Loucy (cell line): ENCODE results near the gene BCL2.

Source experiments
- H2AFZ ChIP-seq: fragments of 200-600 bp; sonication (generic); 2 replicates; pipeline ENCODE4 v1.6.0; 2016; ENCODE audit warnings: antibody characterized with exemption, mild to moderate bottlenecking, low read length, moderate library complexity
- H3F3A ChIP-seq: fragments of 200-600 bp; 2 replicates; pipeline ENCODE4 v1.6.0; 2016; ENCODE audit warnings: antibody characterized with exemption, low read depth, mild to moderate bottlenecking
- H3K27me3 ChIP-seq: fragments of 200-600 bp; sonication (generic); 2 replicates; pipeline ENCODE4 v1.6.1; 2014; ENCODE audit warnings: low read length, mild to moderate bottlenecking; ENCODE audit not compliant: insufficient read depth, poor library complexity, severe bottlenecking
- H3K36me3 ChIP-seq: fragments of 200-600 bp; sonication (generic); 2 replicates; pipeline ENCODE4 v1.6.1; 2016; ENCODE audit warnings: low read length; ENCODE audit not compliant: insufficient read depth
- H3K4me1 ChIP-seq: fragments of 200-600 bp; sonication (generic); 2 replicates; pipeline ENCODE4 v1.5.1; 2014; ENCODE audit warnings: low read length, mild to moderate bottlenecking; ENCODE audit not compliant: insufficient read depth, poor library complexity, severe bottlenecking
- H3K4me2 ChIP-seq: fragments of 200-600 bp; sonication (generic); 2 replicates; pipeline ENCODE4 v1.6.0; 2014; ENCODE audit warnings: antibody characterized with exemption, low read length, low read depth, mild to moderate bottlenecking; ENCODE audit not compliant: poor library complexity, severe bottlenecking
- H3K4me3 ChIP-seq: fragments of 200-600 bp; sonication (generic); 2 replicates; pipeline ENCODE4 v1.5.1; 2014; ENCODE audit warnings: low read length, mild to moderate bottlenecking, mixed read lengths; ENCODE audit not compliant: poor library complexity, severe bottlenecking
- H3K79me2 ChIP-seq: fragments of 200-600 bp; sonication (generic); 2 replicates; pipeline ENCODE4 v1.6.1; 2014; ENCODE audit warnings: low read length; ENCODE audit not compliant: insufficient read depth
- H3K9ac ChIP-seq: fragments of 200-600 bp; sonication (generic); 2 replicates; pipeline ENCODE4 v1.6.0; 2014; ENCODE audit warnings: mild to moderate bottlenecking, low read depth, low read length, moderate library complexity; ENCODE audit not compliant: poor library complexity, severe bottlenecking
- H3K9me2 ChIP-seq: fragments of 200-600 bp; sonication (generic); replicated peaks from 2 replicates; pipeline ENCODE4 v1.6.1; 2016; ENCODE audit warnings: low read depth, low read length, mixed read lengths
- H3K9me3 ChIP-seq: fragments of 200-600 bp; sonication (generic); 2 replicates; pipeline ENCODE4 v1.6.1; 2014; ENCODE audit warnings: mild to moderate bottlenecking, antibody characterized with exemption, low read length, low read depth; ENCODE audit not compliant: insufficient read depth
- H4K20me1 ChIP-seq: fragments of 200-600 bp; sonication (generic); 2 replicates; pipeline ENCODE4 v1.6.0; 2014; ENCODE audit warnings: antibody characterized with exemption, low read length, mild to moderate bottlenecking; ENCODE audit not compliant: insufficient read depth, poor library complexity, severe bottlenecking
- EZH2phosphoT487 ChIP-seq: fragments of 200-600 bp; IDR thresholded peaks from 2 replicates; pipeline ENCODE4 v1.6.1; 2018; ENCODE audit warnings: antibody characterized with exemption, mild to moderate bottlenecking, moderate library complexity, borderline replicate concordance
- TF ChIP-seq, protein P1 (sequence below): fragments of 200-600 bp; sonication (generic); conservative IDR thresholded peaks from 2 replicates; pipeline ENCODE4 v1.5.1; 2014; ENCODE audit warnings: mild to moderate bottlenecking, antibody characterized with exemption, low read length

Gene BCL2

DNA sequence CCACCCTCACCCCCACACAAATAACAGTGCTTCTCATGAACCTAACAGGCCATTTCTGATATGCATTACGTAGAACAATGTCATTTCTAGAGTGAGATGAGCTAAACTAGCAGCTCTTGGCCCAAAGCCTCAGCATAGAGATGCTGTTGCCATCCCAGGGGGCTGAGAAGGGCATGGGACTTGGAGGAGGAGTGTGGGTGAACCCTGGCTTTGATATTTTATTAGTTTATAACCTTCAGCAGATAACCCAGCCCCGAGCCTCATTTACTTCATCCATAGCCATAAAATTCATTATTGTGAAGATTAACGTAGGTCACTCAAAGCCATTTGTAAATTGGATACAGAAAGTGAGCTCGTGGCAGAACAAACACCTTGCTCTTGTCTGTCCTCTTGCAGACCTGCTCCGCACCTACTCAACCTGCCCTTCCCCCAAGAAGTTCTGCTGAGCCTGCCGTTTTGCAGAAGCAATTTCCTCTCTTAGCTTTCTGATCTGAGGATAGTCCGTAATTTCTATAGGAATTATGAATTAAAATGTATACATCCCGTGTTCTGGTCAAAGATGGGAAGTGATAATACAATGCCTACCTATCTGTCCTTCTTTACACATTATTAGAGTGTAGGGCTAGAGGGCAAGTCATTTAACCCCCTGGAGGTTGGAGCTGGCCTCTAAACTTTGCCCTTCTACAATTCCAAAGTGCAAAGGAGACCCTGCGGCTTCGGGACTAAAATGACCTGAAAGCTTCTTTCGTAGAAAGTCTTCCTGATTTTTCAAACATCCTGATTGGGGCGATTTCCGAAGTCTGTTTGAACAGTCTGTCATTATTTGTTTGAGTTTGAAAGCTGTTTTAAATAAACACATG is 187.4 kb downstream of the BCL2 start:
- no peaks in the 10 kb centered on the region for H3F3A ChIP-seq

DNA sequence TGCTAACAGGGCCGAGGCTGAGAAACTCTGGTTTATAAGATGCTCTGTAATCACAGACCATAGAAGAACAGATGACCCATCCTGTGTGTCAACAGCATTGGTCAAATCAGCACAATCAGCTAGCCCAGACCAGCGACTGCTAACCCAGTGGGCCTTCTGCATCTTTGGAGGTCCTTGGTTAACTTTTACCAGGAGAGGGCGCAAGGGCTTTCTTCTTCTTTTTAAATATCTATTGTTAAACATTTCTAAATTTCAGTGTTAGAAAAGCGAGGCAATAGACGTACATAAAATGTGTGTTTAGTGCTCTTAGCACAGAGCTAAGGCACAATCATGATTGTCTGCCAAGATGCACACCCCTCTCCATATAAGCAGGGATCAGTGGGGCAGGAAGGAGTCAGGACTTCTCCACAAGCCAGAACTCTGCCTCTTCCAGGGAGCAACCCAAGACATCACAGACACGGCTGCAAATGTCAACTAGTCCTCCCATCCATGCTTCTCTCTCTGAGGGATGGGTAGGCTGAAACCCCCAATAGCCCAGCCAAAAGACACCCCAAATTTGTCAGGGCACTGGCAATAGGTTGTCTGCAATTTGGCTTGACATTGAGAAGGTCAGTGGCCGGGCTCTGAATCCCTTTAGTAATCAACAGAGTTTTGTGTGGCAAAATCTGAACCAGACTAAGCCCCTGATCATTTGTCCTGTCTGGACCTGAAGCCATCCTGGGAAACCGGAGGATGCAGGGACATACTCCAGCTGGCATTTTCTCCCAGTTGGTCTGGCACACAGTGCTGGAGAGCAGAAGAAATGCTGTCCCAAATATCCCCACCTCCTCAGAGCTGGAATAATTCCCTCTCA is 188.2 kb downstream of the BCL2 start:
- Histone ChIP-seq H3K36me3 (peaks cover 12% of the 10 kb centered on the region; the same call in 1 of the 2 replicates), H4K20me1 (no peaks in the 10 kb centered on the region), H3K4me3 (no peak overlapping the region), H3K4me1 (peaks cover 53% of the 10 kb centered on the region), H3K4me2 (peak overlapping the region; percentile 24), H3F3A (no peaks in the 10 kb centered on the region), H3K9me3 (no peaks in the 10 kb centered on the region), H3K9me2 (no peaks in the 10 kb centered on the region), H3K9ac (peak overlapping the region; percentile 46), H3K27me3 (no peaks in the 10 kb centered on the region), H3K79me2 (peaks cover 29% of the 10 kb centered on the region; the same call in 1 of the 2 replicates), H2AFZ (no peak overlapping the region)
- TF ChIP-seq, protein P1, sequence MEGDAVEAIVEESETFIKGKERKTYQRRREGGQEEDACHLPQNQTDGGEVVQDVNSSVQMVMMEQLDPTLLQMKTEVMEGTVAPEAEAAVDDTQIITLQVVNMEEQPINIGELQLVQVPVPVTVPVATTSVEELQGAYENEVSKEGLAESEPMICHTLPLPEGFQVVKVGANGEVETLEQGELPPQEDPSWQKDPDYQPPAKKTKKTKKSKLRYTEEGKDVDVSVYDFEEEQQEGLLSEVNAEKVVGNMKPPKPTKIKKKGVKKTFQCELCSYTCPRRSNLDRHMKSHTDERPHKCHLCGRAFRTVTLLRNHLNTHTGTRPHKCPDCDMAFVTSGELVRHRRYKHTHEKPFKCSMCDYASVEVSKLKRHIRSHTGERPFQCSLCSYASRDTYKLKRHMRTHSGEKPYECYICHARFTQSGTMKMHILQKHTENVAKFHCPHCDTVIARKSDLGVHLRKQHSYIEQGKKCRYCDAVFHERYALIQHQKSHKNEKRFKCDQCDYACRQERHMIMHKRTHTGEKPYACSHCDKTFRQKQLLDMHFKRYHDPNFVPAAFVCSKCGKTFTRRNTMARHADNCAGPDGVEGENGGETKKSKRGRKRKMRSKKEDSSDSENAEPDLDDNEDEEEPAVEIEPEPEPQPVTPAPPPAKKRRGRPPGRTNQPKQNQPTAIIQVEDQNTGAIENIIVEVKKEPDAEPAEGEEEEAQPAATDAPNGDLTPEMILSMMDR = peak; percentile 80
- no peak for TF ChIP-seq EZH2phosphoT487

More for the DNA sequence above, 187.4 kb downstream of the BCL2 start:
- Histone ChIP-seq H2AFZ (no peak overlapping the region), H3K4me2 (no peak overlapping the region), H4K20me1 (no peaks in the 10 kb centered on the region), H3K79me2 (peaks cover 34% of the 10 kb centered on the region; the same call in 1 of the 2 replicates), H3K9ac (peak overlapping the region; percentile 46), H3K9me2 (no peaks in the 10 kb centered on the region), H3K4me1 (peaks cover 54% of the 10 kb centered on the region), H3K9me3 (no peaks in the 10 kb centered on the region), H3K27me3 (no peaks in the 10 kb centered on the region), H3K4me3 (no peak overlapping the region), H3K36me3 (peaks cover 8% of the 10 kb centered on the region; the same call in 1 of the 2 replicates)
- TF ChIP-seq, protein P1 = no peak
- no peak for TF ChIP-seq EZH2phosphoT487

DNA sequence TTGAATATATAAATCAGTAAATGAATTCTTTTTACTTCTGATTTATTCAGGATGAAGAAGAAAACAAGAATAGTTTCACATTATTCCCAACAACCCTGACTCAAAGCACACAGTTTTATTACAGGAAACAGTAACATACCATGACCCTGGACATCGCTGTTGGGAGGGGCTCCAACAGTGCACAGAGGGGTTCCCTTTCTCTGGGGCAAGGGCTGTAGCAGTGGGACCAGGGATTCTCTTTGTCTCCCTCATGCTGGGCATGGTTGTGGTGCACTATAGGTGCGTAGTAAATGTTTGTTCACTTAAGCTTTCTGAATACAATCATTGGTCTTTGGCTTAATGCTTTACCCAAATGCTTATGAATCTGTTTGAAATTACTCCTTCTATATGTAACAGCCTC is 189.4 kb downstream of the BCL2 start:
- TF ChIP-seq, protein P1 = 0 out of 2 replicates have a peak, but pooled peaks have one; percentile 9
- no peak for TF ChIP-seq EZH2phosphoT487
- Histone ChIP-seq H3K4me3 (no peak overlapping the region), H3K4me2 (peak overlapping the region; percentile 58), H3K27me3 (no peaks in the 10 kb centered on the region), H3K36me3 (peaks cover 12% of the 10 kb centered on the region; the same call in 1 of the 2 replicates), H3F3A (no peaks in the 10 kb centered on the region), H4K20me1 (no peaks in the 10 kb centered on the region), H3K79me2 (peaks cover 25% of the 10 kb centered on the region; the same call in 1 of the 2 replicates), H3K9ac (peak overlapping the region; percentile 32), H3K4me1 (peaks cover 48% of the 10 kb centered on the region), H3K9me3 (no peaks in the 10 kb centered on the region), H3K9me2 (no peaks in the 10 kb centered on the region), H2AFZ (no peak overlapping the region)
